ENCODE data around the gene SLC2A11. TPM values are rescaled to one million over a fixed set of nuclear protein-coding genes. Genes with fewer than 3 reads are reported as not detected.
"Not testable (repeated sequence)": the region's sequence is repeated elsewhere in the genome, so short reads cannot be mapped to it uniquely, and the experiment has no call there.

The SLC2A11 gene
- total RNA-seq, 1 donor from 2014 or later = 2.1 TPM

GRCh38 chr22:23895599-23896144 is 38.0 kb downstream of the SLC2A11 start:
- Histone ChIP-seq H3K4me1 (ENCODE audit: control insufficient read depth in 3 of 3, insufficient read depth in 3 of 3, low read length in 3 of 3) (peaks cover 20 to 39% (median 21%) of the 10 kb centered on the region in 3 donors), H3K27ac (ENCODE audit: low read depth, low read length) (peak overlapping the region; percentile 90), H3K36me3 (ENCODE audit: control insufficient read depth in 3 of 3, insufficient read depth in 3 of 3, low read length in 3 of 3) (peaks cover 7 to 10% (median 9%) of the 10 kb centered on the region in 3 donors), H3K27me3 (ENCODE audit: control insufficient read depth in 3 of 3, insufficient read depth in 3 of 3, low read length in 3 of 3) (no peaks in the 10 kb centered on the region), H3K9me3 (ENCODE audit: control insufficient read depth in 3 of 3, low read length in 3 of 3) (no peaks in the 10 kb centered on the region), H3K9ac (ENCODE audit: low read depth in 1 of 3, low read length in 3 of 3) (peak overlapping the region in 2 of 3 donors; percentile 7 to 85), H3K4me3 (ENCODE audit: low read length in 3 of 3) (peak overlapping the region; percentile 65 to 82 (median 78))

DNA sequence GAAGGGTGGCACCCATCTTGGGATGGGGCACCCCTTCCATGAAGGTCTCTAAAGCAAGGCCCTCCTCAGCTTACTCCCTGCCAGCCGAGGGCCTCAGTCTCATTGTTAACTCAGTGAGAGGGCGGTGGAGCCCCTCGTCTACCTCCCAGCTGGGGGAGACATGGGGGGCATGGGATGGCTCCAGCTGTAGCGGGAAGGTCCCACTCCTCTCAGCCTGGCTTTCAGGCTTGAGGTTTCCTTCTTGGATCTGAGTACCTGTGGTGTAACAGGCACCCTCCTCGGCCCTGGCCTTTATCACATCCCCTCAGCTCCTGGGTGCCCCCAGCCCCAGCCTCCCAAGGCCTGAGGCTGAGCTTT is 38.5 kb downstream of the SLC2A11 start:
- Histone ChIP-seq H3K27ac (ENCODE audit: low read depth, low read length) (no peak overlapping the region), H3K27me3 (ENCODE audit: control insufficient read depth in 3 of 3, insufficient read depth in 3 of 3, low read length in 3 of 3) (no peaks in the 10 kb centered on the region), H3K4me3 (ENCODE audit: low read length in 3 of 3) (no peak overlapping the region), H3K9ac (ENCODE audit: low read depth in 1 of 3, low read length in 3 of 3) (no peak overlapping the region), H3K4me1 (ENCODE audit: control insufficient read depth in 3 of 3, insufficient read depth in 3 of 3, low read length in 3 of 3) (peaks cover 20 to 39% (median 21%) of the 10 kb centered on the region in 3 donors), H3K36me3 (ENCODE audit: control insufficient read depth in 3 of 3, insufficient read depth in 3 of 3, low read length in 3 of 3) (peaks cover 7 to 10% (median 9%) of the 10 kb centered on the region in 3 donors), H3K9me3 (ENCODE audit: control insufficient read depth in 3 of 3, low read length in 3 of 3) (no peaks in the 10 kb centered on the region)

DNA sequence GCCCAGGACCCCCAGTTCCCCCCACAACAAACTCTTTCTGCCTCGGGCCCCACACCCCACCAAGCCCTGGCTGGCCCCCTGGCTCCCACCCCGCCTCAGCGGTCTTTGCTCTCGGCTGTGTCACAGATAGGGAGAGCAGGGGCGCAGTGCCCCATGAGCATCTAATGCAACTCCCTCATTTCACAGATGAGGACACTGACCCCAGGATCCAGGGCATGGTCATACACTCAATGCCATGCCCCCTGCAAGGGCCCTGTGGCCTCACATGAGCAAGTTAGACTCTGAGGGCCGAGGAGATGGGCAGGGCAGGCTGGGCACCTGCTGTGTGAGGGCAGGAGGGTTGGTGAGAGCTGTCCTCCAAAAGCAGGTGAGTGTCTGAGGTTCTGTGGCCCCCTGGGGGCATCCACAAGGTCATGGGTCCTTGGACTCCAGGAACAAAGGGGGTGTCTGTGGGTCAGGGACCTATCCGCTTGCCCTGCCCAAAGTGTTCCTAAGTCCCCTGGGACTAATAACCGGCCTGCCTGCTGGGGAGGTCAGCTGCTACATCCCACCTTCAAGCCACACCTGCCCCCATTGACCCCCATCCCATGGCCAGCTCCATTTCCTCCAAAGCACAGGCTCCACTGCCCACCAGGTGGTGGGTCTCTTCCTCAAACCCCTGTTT is 39.0 kb downstream of the SLC2A11 start:
- Histone ChIP-seq H3K9me3 (ENCODE audit: control insufficient read depth in 3 of 3, low read length in 3 of 3) (no peaks in the 10 kb centered on the region), H3K36me3 (ENCODE audit: control insufficient read depth in 3 of 3, insufficient read depth in 3 of 3, low read length in 3 of 3) (peaks cover 7 to 10% (median 9%) of the 10 kb centered on the region in 3 donors), H3K9ac (ENCODE audit: low read depth in 1 of 3, low read length in 3 of 3) (no peak overlapping the region)

DNA sequence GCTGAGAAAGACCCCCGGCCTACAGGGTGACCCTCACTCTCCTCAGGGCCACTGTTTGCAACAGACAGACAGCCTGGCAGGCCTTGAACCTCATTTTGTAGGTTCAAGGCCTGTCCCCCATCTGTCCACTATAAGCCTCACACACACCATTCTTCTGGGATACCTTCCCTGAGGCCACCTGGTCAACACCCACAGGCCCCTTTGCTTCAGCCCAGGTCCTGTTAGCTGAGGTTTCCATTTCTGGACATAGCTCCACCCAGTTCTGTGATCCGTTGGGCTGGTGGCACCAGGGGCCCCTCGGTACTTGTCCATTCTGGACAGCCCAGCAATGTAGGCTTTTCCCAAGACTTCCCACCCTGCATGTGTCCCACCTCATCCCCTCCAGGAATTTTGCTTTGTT is 39.6 kb downstream of the SLC2A11 start:
- Histone ChIP-seq H3K9me3 (ENCODE audit: control insufficient read depth in 3 of 3, low read length in 3 of 3) (no peaks in the 10 kb centered on the region), H3K9ac (ENCODE audit: low read depth in 1 of 3, low read length in 3 of 3) (no peak overlapping the region), H3K4me3 (ENCODE audit: low read length in 3 of 3) (no peak overlapping the region), H3K27ac (ENCODE audit: low read depth, low read length) (no peak overlapping the region), H3K4me1 (ENCODE audit: control insufficient read depth in 3 of 3, insufficient read depth in 3 of 3, low read length in 3 of 3) (peaks cover 20 to 39% (median 21%) of the 10 kb centered on the region in 3 donors), H3K36me3 (ENCODE audit: control insufficient read depth in 3 of 3, insufficient read depth in 3 of 3, low read length in 3 of 3) (peaks cover 7 to 10% (median 9%) of the 10 kb centered on the region in 3 donors), H3K27me3 (ENCODE audit: control insufficient read depth in 3 of 3, insufficient read depth in 3 of 3, low read length in 3 of 3) (no peaks in the 10 kb centered on the region)

More for the DNA sequence above, 39.0 kb downstream of the SLC2A11 start:
- Histone ChIP-seq H3K4me3 (ENCODE audit: low read length in 3 of 3) (no peak overlapping the region), H3K27ac (ENCODE audit: low read depth, low read length) (no peak overlapping the region), H3K27me3 (ENCODE audit: control insufficient read depth in 3 of 3, insufficient read depth in 3 of 3, low read length in 3 of 3) (no peaks in the 10 kb centered on the region), H3K4me1 (ENCODE audit: control insufficient read depth in 3 of 3, insufficient read depth in 3 of 3, low read length in 3 of 3) (peaks cover 20 to 39% (median 21%) of the 10 kb centered on the region in 3 donors)

GRCh38 chr22:23898006-23898974 is 40.6 kb downstream of the SLC2A11 start:
- H3K9me3 ChIP-seq (ENCODE audit: control insufficient read depth in 3 of 3, low read length in 3 of 3) = no peaks in the 10 kb centered on the region
- no peaks in the 10 kb centered on the region for H3K27me3 ChIP-seq (ENCODE audit: control insufficient read depth in 3 of 3, insufficient read depth in 3 of 3, low read length in 3 of 3)
- peaks cover 20 to 39% (median 21%) of the 10 kb centered on the region in 3 donors for H3K4me1 ChIP-seq (ENCODE audit: control insufficient read depth in 3 of 3, insufficient read depth in 3 of 3, low read length in 3 of 3)
- H3K36me3 ChIP-seq (ENCODE audit: control insufficient read depth in 3 of 3, insufficient read depth in 3 of 3, low read length in 3 of 3) = peaks cover 7 to 10% (median 9%) of the 10 kb centered on the region in 3 donors
- no peak overlapping the region for H3K4me3 ChIP-seq (ENCODE audit: low read length in 3 of 3)
- no peak overlapping the region for H3K27ac ChIP-seq (ENCODE audit: low read depth, low read length)
- H3K9ac ChIP-seq (ENCODE audit: low read depth in 1 of 3, low read length in 3 of 3) = no peak overlapping the region

DNA sequence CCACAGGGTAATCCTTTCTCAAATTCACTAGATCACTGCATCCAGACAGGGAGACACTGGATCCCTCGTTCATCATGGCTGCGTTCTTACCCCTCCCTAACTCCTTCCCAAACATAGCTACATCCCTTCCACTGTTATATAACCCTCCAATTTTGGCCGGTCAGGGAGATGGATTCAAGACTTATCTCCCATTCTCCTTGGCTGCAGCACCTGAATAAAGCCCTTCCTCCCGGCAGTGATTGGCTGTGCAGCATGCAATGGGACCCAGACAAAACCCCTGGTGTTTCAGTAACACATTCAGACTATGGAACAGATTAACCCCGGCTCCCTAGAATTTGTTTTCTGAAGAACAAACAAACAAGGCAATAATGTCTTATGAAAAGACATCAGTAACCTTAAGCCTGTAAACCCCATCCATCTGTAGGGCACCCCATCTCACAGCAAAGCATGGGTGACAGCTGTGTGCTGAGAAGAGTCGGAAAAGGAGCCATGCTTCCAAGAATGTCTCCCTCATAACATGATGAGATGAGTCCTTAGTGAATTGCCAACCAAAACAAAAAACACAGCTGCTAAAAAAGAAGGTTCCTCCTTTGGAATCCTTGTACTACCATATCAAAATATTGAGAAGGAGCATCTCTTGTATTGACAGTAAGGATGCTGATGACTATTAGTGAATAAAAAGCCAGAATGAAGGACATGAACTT is 41.5 kb downstream of the SLC2A11 start:
- H3K27me3 ChIP-seq (ENCODE audit: control insufficient read depth in 3 of 3, insufficient read depth in 3 of 3, low read length in 3 of 3) = peaks cover 0 to 4% (median 0%) of the 10 kb centered on the region in 3 donors
- H3K36me3 ChIP-seq (ENCODE audit: control insufficient read depth in 3 of 3, insufficient read depth in 3 of 3, low read length in 3 of 3) = peaks cover 7 to 10% (median 9%) of the 10 kb centered on the region in 3 donors
- H3K4me3 ChIP-seq (ENCODE audit: low read length in 3 of 3) = no peak overlapping the region
- peaks cover 15 to 30% (median 16%) of the 10 kb centered on the region in 3 donors for H3K4me1 ChIP-seq (ENCODE audit: control insufficient read depth in 3 of 3, insufficient read depth in 3 of 3, low read length in 3 of 3)
- H3K9me3 ChIP-seq (ENCODE audit: control insufficient read depth in 3 of 3, low read length in 3 of 3) = no peaks in the 10 kb centered on the region
- H3K27ac ChIP-seq (ENCODE audit: low read depth, low read length) = no peak overlapping the region
- no peak overlapping the region for H3K9ac ChIP-seq (ENCODE audit: low read depth in 1 of 3, low read length in 3 of 3)

GRCh38 chr22:23900227-23900626 is 42.6 kb downstream of the SLC2A11 start:
- not testable (repeated sequence) for H3K9ac ChIP-seq (ENCODE audit: low read depth in 1 of 3, low read length in 3 of 3); H3K27ac ChIP-seq (ENCODE audit: low read depth, low read length); H3K9me3 ChIP-seq (ENCODE audit: control insufficient read depth in 3 of 3, low read length in 3 of 3); H3K4me3 ChIP-seq (ENCODE audit: low read length in 3 of 3); H3K27me3 ChIP-seq (ENCODE audit: control insufficient read depth in 3 of 3, insufficient read depth in 3 of 3, low read length in 3 of 3)
- Histone ChIP-seq H3K4me1 (ENCODE audit: control insufficient read depth in 3 of 3, insufficient read depth in 3 of 3, low read length in 3 of 3) (peaks cover 11 to 27% (median 12%) of the 10 kb centered on the region in 3 donors), H3K36me3 (ENCODE audit: control insufficient read depth in 3 of 3, insufficient read depth in 3 of 3, low read length in 3 of 3) (peaks cover 7 to 10% (median 9%) of the 10 kb centered on the region in 3 donors)

DNA sequence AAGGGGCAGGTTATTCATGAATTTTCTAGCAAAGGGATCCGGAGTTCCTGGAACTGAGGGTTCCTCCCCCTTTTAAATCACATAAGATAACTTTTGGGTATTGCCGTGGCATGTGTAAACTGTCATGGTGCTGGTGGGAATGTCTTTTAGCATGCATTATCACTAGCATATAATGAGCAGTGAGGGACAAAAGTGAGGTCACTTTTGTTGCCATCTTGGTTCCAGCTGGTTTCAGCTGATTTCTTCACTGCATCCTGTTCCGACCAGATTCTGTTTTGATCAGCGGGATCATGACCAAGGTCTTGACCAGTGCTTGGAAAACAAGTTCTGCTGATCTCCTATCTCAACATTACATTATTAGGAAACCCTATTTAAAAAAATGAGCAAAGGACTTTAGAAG is 43.9 kb downstream of the SLC2A11 start:
- Histone ChIP-seq H3K9me3 (ENCODE audit: control insufficient read depth in 3 of 3, low read length in 3 of 3) (no peaks in the 10 kb centered on the region), H3K27me3 (ENCODE audit: control insufficient read depth in 3 of 3, insufficient read depth in 3 of 3, low read length in 3 of 3) (peaks cover 0 to 18% (median 0%) of the 10 kb centered on the region in 3 donors), H3K9ac (ENCODE audit: low read depth in 1 of 3, low read length in 3 of 3) (no peak overlapping the region), H3K36me3 (ENCODE audit: control insufficient read depth in 3 of 3, insufficient read depth in 3 of 3, low read length in 3 of 3) (peaks cover 4 to 6% (median 4%) of the 10 kb centered on the region in 3 donors), H3K4me1 (ENCODE audit: control insufficient read depth in 3 of 3, insufficient read depth in 3 of 3, low read length in 3 of 3) (peaks cover 5 to 19% (median 8%) of the 10 kb centered on the region in 3 donors), H3K27ac (ENCODE audit: low read depth, low read length) (no peak overlapping the region), H3K4me3 (ENCODE audit: low read length in 3 of 3) (no peak overlapping the region)

GRCh38 chr22:23903328-23903971 is 45.8 kb downstream of the SLC2A11 start:
- H3K4me3 ChIP-seq (ENCODE audit: low read length in 3 of 3) = no peak overlapping the region
- H3K9me3 ChIP-seq (ENCODE audit: control insufficient read depth in 3 of 3, low read length in 3 of 3) = no peaks in the 10 kb centered on the region
- H3K9ac ChIP-seq (ENCODE audit: low read depth in 1 of 3, low read length in 3 of 3) = no peak overlapping the region
- H3K36me3 ChIP-seq (ENCODE audit: control insufficient read depth in 3 of 3, insufficient read depth in 3 of 3, low read length in 3 of 3) = no peaks in the 10 kb centered on the region
- H3K27ac ChIP-seq (ENCODE audit: low read depth, low read length) = no peak overlapping the region
- H3K4me1 ChIP-seq (ENCODE audit: control insufficient read depth in 3 of 3, insufficient read depth in 3 of 3, low read length in 3 of 3) = peaks cover 0 to 11% (median 3%) of the 10 kb centered on the region in 3 donors
- peaks cover 0 to 23% (median 0%) of the 10 kb centered on the region in 3 donors for H3K27me3 ChIP-seq (ENCODE audit: control insufficient read depth in 3 of 3, insufficient read depth in 3 of 3, low read length in 3 of 3)

Data from skeletal muscle tissue (tissue), 4 donors.